H1 (cell line): Measurements from ENCODE around the gene ERVV-1. TPM values are rescaled to one million over a fixed set of nuclear protein-coding genes. Genes with fewer than 3 reads are reported as not detected.

Source experiments
- CTCF ChIA-PET: fragments of 300-600 bp; sonication (Branson Sonifier 250); formaldehyde crosslinking; loops from one replicate; lab custom pipeline; 2021; ENCODE audit not compliant: partially characterized antibody; lab: Charles Lee
- POLR2A ChIA-PET: fragments of 300-600 bp; sonication (Branson Sonifier 250); formaldehyde crosslinking; loops from one replicate; lab custom pipeline; 2021; ENCODE audit warnings: inconsistent platforms; ENCODE audit not compliant: partially characterized antibody; lab: Charles Lee
- DNase-seq, 2 experiments: peaks; one replicate each; pipeline versions ENCODE4 v3.0.0 to v3.0.0-alpha.2; 2010 to 2022; ENCODE audit warnings: low spot score in 2 of 2, low read depth in 1 of 2, mixed read lengths in 1 of 2
- FAIRE-seq: peaks from 2 replicates; lab custom pipeline; 2011; peaks lifted over from hg19 to GRCh38; lab: Jason Lieb, UNC
- H2AFZ ChIP-seq: 2 replicates; pipeline ENCODE4 v1.8.1; 2012; ENCODE audit warnings: low read length, inconsistent platforms
- H2AK5ac ChIP-seq: 2 replicates; pipeline ENCODE4 v1.6.1; 2013; ENCODE audit warnings: low read depth, low read length
- H2BK120ac ChIP-seq: replicated peaks from 2 replicates; pipeline ENCODE3; 2013; ENCODE audit warnings: low read depth, low read length, inconsistent platforms
- H2BK12ac ChIP-seq: 2 replicates; pipeline ENCODE4 v1.6.1; 2013; ENCODE audit warnings: low read depth, low read length
- H2BK15ac ChIP-seq: 2 replicates; pipeline ENCODE4 v1.6.1; 2013; ENCODE audit warnings: low read length
- H2BK20ac ChIP-seq: 2 replicates; pipeline ENCODE4 v1.6.1; 2013; ENCODE audit warnings: low read length
- H2BK5ac ChIP-seq: 2 replicates; pipeline ENCODE4 v1.6.1; 2013; ENCODE audit warnings: low read depth, low read length
- H3K14ac ChIP-seq: 2 replicates; pipeline ENCODE4 v1.6.1; 2013; ENCODE audit warnings: inconsistent platforms; ENCODE audit not compliant: insufficient read length
- H3K18ac ChIP-seq: 2 replicates; pipeline ENCODE4 v1.6.1; 2013; ENCODE audit warnings: low read length; ENCODE audit errors: extremely low read depth
- H3K23ac ChIP-seq: 2 replicates; pipeline ENCODE4 v1.6.1; 2013; ENCODE audit warnings: inconsistent platforms; ENCODE audit not compliant: insufficient read length
- H3K23me2 ChIP-seq: 2 replicates; pipeline ENCODE4 v1.6.1; 2013; ENCODE audit warnings: low read depth, low read length
- H3K27ac ChIP-seq: 2 replicates; pipeline ENCODE4 v1.6.1; 2011; ENCODE audit warnings: low read depth, low read length, inconsistent platforms
- H3K27me3 ChIP-seq, 4 experiments: replicated peaks in 1 of 4; 1 replicate in 1 of 4; 2 replicates in 3 of 4; pipeline versions ENCODE4 v1.6.1 to v1.8.1; 2011 to 2013; ENCODE audit warnings: low read length in 3 of 4, mild to moderate bottlenecking in 3 of 4, inconsistent platforms in 2 of 4, mixed read lengths in 2 of 4, moderate library complexity in 1 of 4; ENCODE audit not compliant: control insufficient read depth in 3 of 4, insufficient read depth in 3 of 4; ENCODE audit errors: extremely low read depth in 1 of 4
- H3K36me3 ChIP-seq, 4 experiments: 2 replicates each; pipeline versions ENCODE4 v1.6.1 to v1.8.1; 2011 to 2013; ENCODE audit warnings: mild to moderate bottlenecking in 4 of 4, low read length in 3 of 4, moderate library complexity in 2 of 4, control low read depth in 1 of 4, inconsistent platforms in 1 of 4; ENCODE audit not compliant: insufficient read depth in 4 of 4, control insufficient read depth in 2 of 4
- H3K4ac ChIP-seq: replicated peaks from 2 replicates; pipeline ENCODE3; 2013; ENCODE audit warnings: low read length, low read depth, mixed read lengths, inconsistent platforms; ENCODE audit not compliant: insufficient read length
- H3K4me1 ChIP-seq, 4 experiments: replicated peaks in 1 of 4; 1 replicate in 1 of 4; 2 replicates in 3 of 4; pipeline versions ENCODE4 v1.6.1 to v1.8.1; 2011 to 2013; ENCODE audit warnings: low read length in 3 of 4, inconsistent platforms in 2 of 4, mixed read lengths in 1 of 4; ENCODE audit not compliant: insufficient read depth in 4 of 4, control insufficient read depth in 3 of 4
- H3K4me2 ChIP-seq, 2 experiments: 2 replicates each; pipeline versions ENCODE4 v1.6.1 to v1.8.1; 2011 to 2013; ENCODE audit warnings: low read depth in 2 of 2, low read length in 2 of 2, control low read depth in 1 of 2, inconsistent platforms in 1 of 2, mild to moderate bottlenecking in 1 of 2; ENCODE audit not compliant: insufficient read depth in 1 of 2
- H3K4me3 ChIP-seq, 4 experiments: fragments of 200-600, 300-600 bp in 1 of 4; sonication (generic), shearing (Covaris generic), sonication (Bioruptor Twin) in 1 of 4; 2 replicates each; pipeline versions ENCODE4 v1.5.1 to v1.8.1; 2011 to 2016; ENCODE audit warnings: low read length in 4 of 4, low read depth in 3 of 4, control low read depth in 2 of 4, inconsistent platforms in 2 of 4, mild to moderate bottlenecking in 2 of 4, mixed read lengths in 1 of 4, moderate library complexity in 1 of 4; ENCODE audit not compliant: insufficient read depth in 2 of 4; ENCODE audit errors: extremely low read depth in 1 of 4
- H3K56ac ChIP-seq: replicated peaks from 2 replicates; pipeline ENCODE3; 2013; ENCODE audit warnings: low read depth, mild to moderate bottlenecking, mixed read lengths, low read length, inconsistent platforms; ENCODE audit not compliant: insufficient read length
- H3K79me1 ChIP-seq: 2 replicates; pipeline ENCODE4 v1.6.1; 2013; ENCODE audit warnings: low read depth, low read length, control low read depth
- H3K79me2 ChIP-seq, 2 experiments: 2 replicates each; pipeline versions ENCODE4 v1.6.1 to v1.8.1; 2012 to 2013; ENCODE audit warnings: low read length in 2 of 2, mild to moderate bottlenecking in 2 of 2, inconsistent platforms in 1 of 2; ENCODE audit not compliant: insufficient read depth in 2 of 2, control insufficient read depth in 1 of 2
- H3K9ac ChIP-seq, 4 experiments: replicated peaks in 1 of 4; 1 replicate in 1 of 4; 2 replicates in 3 of 4; pipeline versions ENCODE4 v1.6.1 to v1.8.1; 2011 to 2013; ENCODE audit warnings: low read depth in 3 of 4, low read length in 3 of 4, control low read depth in 2 of 4, mild to moderate bottlenecking in 2 of 4, moderate library complexity in 2 of 4, inconsistent platforms in 1 of 4; ENCODE audit errors: extremely low read depth in 1 of 4
- H3K9me3 ChIP-seq, 2 experiments: 2 replicates each; pipeline versions ENCODE4 v1.6.1 to v1.8.1; 2012 to 2013; ENCODE audit warnings: mild to moderate bottlenecking in 2 of 2, moderate library complexity in 2 of 2, control low read depth in 1 of 2, inconsistent platforms in 1 of 2, low read depth in 1 of 2, low read length in 1 of 2, mixed read lengths in 1 of 2; ENCODE audit not compliant: insufficient read depth in 2 of 2
- H4K20me1 ChIP-seq, 2 experiments: replicated peaks in 1 of 2; 2 replicates each; pipeline versions ENCODE3 to v1.8.1; 2011 to 2013; ENCODE audit warnings: inconsistent platforms in 2 of 2, low read length in 2 of 2, mild to moderate bottlenecking in 1 of 2; ENCODE audit not compliant: insufficient read depth in 2 of 2, control insufficient read depth in 1 of 2
- H4K5ac ChIP-seq: 2 replicates; pipeline ENCODE4 v1.6.1; 2013; ENCODE audit warnings: low read length, low read depth, mixed read lengths, inconsistent platforms; ENCODE audit not compliant: insufficient read length
- H4K8ac ChIP-seq: 2 replicates; pipeline ENCODE4 v1.8.0; 2013; ENCODE audit warnings: mild to moderate bottlenecking, moderate library complexity, low read length, inconsistent platforms; ENCODE audit not compliant: insufficient read depth; ENCODE audit errors: extremely low read depth
- H4K91ac ChIP-seq: replicated peaks from 2 replicates; pipeline ENCODE3; 2013; ENCODE audit warnings: low read length, mixed read lengths, inconsistent platforms; ENCODE audit not compliant: insufficient read length
- ATF3 ChIP-seq: IDR thresholded peaks from 2 replicates; pipeline ENCODE4 v1.6.1; 2011; ENCODE audit warnings: low read depth, mild to moderate bottlenecking, low read length; ENCODE audit not compliant: insufficient read depth
- CHD1 ChIP-seq: IDR thresholded peaks from 2 replicates; pipeline ENCODE4 v1.6.1; 2012; ENCODE audit warnings: low read depth, low read length, improper control_type of control experiment
- EGR1 ChIP-seq: IDR thresholded peaks from 2 replicates; pipeline ENCODE4 v1.6.1; 2011; ENCODE audit warnings: low read depth, low read length, borderline replicate concordance
- EZH2 ChIP-seq: fragments of 200-600 bp; sonication (generic); IDR thresholded peaks from 2 replicates; pipeline ENCODE4 v1.7.1; 2012; ENCODE audit warnings: low read depth, mild to moderate bottlenecking, moderate library complexity, low read length, inconsistent platforms; ENCODE audit not compliant: severe bottlenecking
- GABPA ChIP-seq: IDR thresholded peaks from 2 replicates; pipeline ENCODE4 v1.6.1; 2011; ENCODE audit warnings: mild to moderate bottlenecking, low read length, moderate library complexity, borderline replicate concordance; ENCODE audit not compliant: insufficient read depth
- HDAC6 ChIP-seq: IDR thresholded peaks from one replicate; pipeline ENCODE4 v1.7.1; 2012; ENCODE audit warnings: low read depth, mild to moderate bottlenecking, inconsistent platforms, low read length, moderate library complexity
- KDM4A ChIP-seq: IDR thresholded peaks from one replicate; pipeline ENCODE4 v1.7.1; 2012; ENCODE audit warnings: low read depth, mild to moderate bottlenecking, moderate library complexity, low read length, inconsistent platforms; ENCODE audit not compliant: severe bottlenecking
- RAD21 ChIP-seq, 2 experiments: IDR thresholded peaks in 1 of 2; conservative IDR thresholded peaks in 1 of 2; 2 replicates each; pipeline ENCODE4 v1.6.1; 2011; ENCODE audit warnings: low read depth in 2 of 2, low read length in 2 of 2, improper control_type of control experiment in 1 of 2, inconsistent platforms in 1 of 2, mild to moderate bottlenecking in 1 of 2, moderate library complexity in 1 of 2
- RFX5 ChIP-seq: IDR thresholded peaks from 2 replicates; pipeline ENCODE4 v1.6.1; 2011; ENCODE audit warnings: low read depth, low read length, improper control_type of control experiment, borderline replicate concordance
- SP4 ChIP-seq: IDR thresholded peaks from 2 replicates; pipeline ENCODE4 v1.6.1; 2012; ENCODE audit warnings: low read length, inconsistent platforms
- WGBS, 2 experiments: shearing (Covaris generic) in 1 of 2; methylation state at CpG; one replicate each; pipeline versions ENCODE4 v1.1.6 to v1.1.7; 2013 to 2015; ENCODE audit warnings: low lambda C conversion rate in 2 of 2, mixed read lengths in 2 of 2, inconsistent platforms in 1 of 2, low coverage in 1 of 2, missing lambda C conversion rate in 1 of 2; ENCODE audit not compliant: insufficient replicate concordance in 2 of 2, insufficient coverage in 1 of 2, insufficient read length in 1 of 2; ENCODE audit errors: extremely low coverage in 1 of 2, missing lambda C conversion rate in 1 of 2; 5-methylcytosine and 5-hydroxymethylcytosine counted together
- polyA plus RNA-seq, 7 experiments: library from polyadenylated mRNA; depleted of rRNA in 3 of 7; stranded (reverse) in 5 of 7; unstranded in 2 of 7; fragments of >200 nt in 5 of 7; fragments of 200-250 nt in 2 of 7; gene quantifications; 1 replicate in 5 of 7; 2 replicates in 1 of 7; 4 replicates in 1 of 7; pipeline versions ENCODE4 v1.2.1 to v1.2.3, GENCODE V29; 2011 to 2013; ENCODE audit warnings: missing spikeins in 2 of 7, mixed read lengths in 2 of 7
- total RNA-seq: library from RNA; stranded (reverse); fragmentation: NEBNext Ultra II Directional; extraction: Animal tissue kit (Norgen Biotek cat#: 25700); gene quantifications from 2 replicates; pipeline ENCODE4 v1.2.1, GENCODE V29; 2021

The ERVV-1 gene
- total and polyA plus RNA-seq, 2 of the 8 experiments (the other 6 are each of a cell fraction or from before 2014, with no cell fraction given): not detected

DNA sequence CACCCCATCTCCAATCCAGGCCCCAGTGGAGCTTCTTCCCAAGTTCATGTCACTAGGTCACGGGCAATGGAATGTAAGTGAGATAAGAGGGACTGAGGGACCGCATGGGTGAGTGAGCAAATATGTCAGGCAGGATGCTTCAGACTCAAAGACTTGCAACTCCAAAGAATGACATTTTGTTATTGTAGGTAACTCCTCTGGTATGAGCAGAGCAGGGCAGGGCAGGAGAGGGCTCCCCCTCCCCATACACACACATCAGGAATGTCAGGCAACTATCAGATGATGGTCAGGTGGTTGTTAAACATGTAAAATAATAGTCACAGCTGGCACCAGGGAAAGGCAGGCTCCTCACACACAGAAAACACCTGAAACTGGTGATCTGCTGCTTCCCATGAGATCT lies 41.4 kb downstream of the ERVV-1 start:
- no peaks in the 10 kb centered on the region for H3K36me3 ChIP-seq
- H3K4me2 ChIP-seq: no peak overlapping the region
- H4K8ac ChIP-seq: no peak overlapping the region
- H2BK12ac ChIP-seq: no peak overlapping the region
- H4K5ac ChIP-seq: no peak overlapping the region
- H3K4me1 ChIP-seq: 0 out of 7 replicates have a peak, but pooled peaks cover 0 to 4% (median 0%) of the 10 kb centered on the region in 4 experiments
- no peak overlapping the region for H2BK20ac ChIP-seq
- H3K14ac ChIP-seq: no peak overlapping the region
- H2BK120ac ChIP-seq: no peak overlapping the region
- no peak overlapping the region for H2BK15ac ChIP-seq
- H3K27me3 ChIP-seq: peaks cover 5 to 16% (median 14%) of the 10 kb centered on the region in 4 experiments; a peak in 6 of 7 replicates
- no peak overlapping the region for H2AK5ac ChIP-seq
- no peak overlapping the region for H2AFZ ChIP-seq
- H4K20me1 ChIP-seq: no peaks in the 10 kb centered on the region
- H4K91ac ChIP-seq: no peak overlapping the region
- H3K79me1 ChIP-seq: no peaks in the 10 kb centered on the region; the same call in 1 of the 2 replicates
- no peak overlapping the region for H3K4ac ChIP-seq
- H3K23me2 ChIP-seq: 0 out of 2 replicates have a peak, but pooled peaks cover 2% of the 10 kb centered on the region
- FAIRE-seq (no peak), DNase-seq (no peak)
- H3K56ac ChIP-seq: no peak overlapping the region
- H2BK5ac ChIP-seq: no peak overlapping the region
- H3K18ac ChIP-seq: no peak overlapping the region
- no peak overlapping the region for H3K9ac ChIP-seq
- no peak overlapping the region for H3K27ac ChIP-seq
- peaks cover 3% of the 10 kb centered on the region in 2 experiments; a peak in 2 of 4 replicates for H3K9me3 ChIP-seq
- 87% methylated on average over 2 of the region's 2 CpGs; no CpG with 5 or more reads in 1 of the 2 experiments for WGBS, 2 experiments
- H3K23ac ChIP-seq: no peak overlapping the region
- CTCF ChIA-PET: no interaction called here
- TF ChIP-seq EGR1 (no peak), SP4 (no peak), KDM4A (no peak), CHD1 (no peak), EZH2 (no peak), RFX5 (no peak), RAD21 (IDR thresholded peaks at IDR 0.05 in 1 of 2, conservative IDR thresholded peaks at IDR 0.05 in 1 of 2; ENCODE audit: low read depth in 2 of 2, low read length in 2 of 2) (no peak), HDAC6 (no peak), GABPA (no peak), ATF3 (no peak)
- TF ChIP-seq, all 59 proteins: peak for 0
- POLR2A ChIA-PET: no interaction called here
- Histone ChIP-seq H3K79me2 (no peaks in the 10 kb centered on the region), H3K4me3 (no peak overlapping the region)
